Osteoblast (primary cell): Measurements from ENCODE around the gene BASP1. TPM values are rescaled to one million over a fixed set of nuclear protein-coding genes. Genes with fewer than 3 reads are reported as not detected.

Source experiments
- DNase-seq: peaks from one replicate; pipeline ENCODE4 v3.0.0; 2011; ENCODE audit warnings: low spot score, mixed read lengths; ENCODE audit not compliant: insufficient read length; ENCODE audit errors: missing footprints
- H2AFZ ChIP-seq: 2 replicates; pipeline ENCODE4 v1.6.0; 2011; ENCODE audit warnings: mild to moderate bottlenecking, low read length
- H3K27ac ChIP-seq: 2 replicates; pipeline ENCODE4 v1.5.1; 2011; ENCODE audit warnings: mild to moderate bottlenecking, low read depth, low read length, moderate library complexity
- H3K27me3 ChIP-seq: 2 replicates; pipeline ENCODE4 v1.6.0; 2012; ENCODE audit warnings: mild to moderate bottlenecking, control low read depth, inconsistent platforms, low read length, moderate library complexity; ENCODE audit not compliant: insufficient read depth
- H3K36me3 ChIP-seq: 2 replicates; pipeline ENCODE4 v1.5.1; 2011; ENCODE audit warnings: mild to moderate bottlenecking, low read length, control low read depth, moderate library complexity; ENCODE audit not compliant: insufficient read depth
- H3K4me1 ChIP-seq: 2 replicates; pipeline ENCODE4 v1.5.1; 2011; ENCODE audit warnings: mild to moderate bottlenecking, low read length, control low read depth, moderate library complexity; ENCODE audit not compliant: insufficient read depth
- H3K4me2 ChIP-seq: 2 replicates; pipeline ENCODE4 v1.6.0; 2011; ENCODE audit warnings: mild to moderate bottlenecking, low read length; ENCODE audit not compliant: insufficient read depth
- H3K4me3 ChIP-seq: fragments of 200-600 bp; sonication (generic); 3 replicates; pipeline ENCODE4 v1.5.1; 2012; ENCODE audit warnings: mild to moderate bottlenecking, low read length, inconsistent platforms; ENCODE audit not compliant: insufficient read depth
- H3K79me2 ChIP-seq: 2 replicates; pipeline ENCODE4 v1.6.0; 2012; ENCODE audit warnings: mild to moderate bottlenecking, low read length, control low read depth, inconsistent platforms; ENCODE audit not compliant: insufficient read depth
- H3K9me3 ChIP-seq: 2 replicates; pipeline ENCODE4 v1.5.1; 2011; ENCODE audit warnings: low read depth, low read length, control low read depth
- H4K20me1 ChIP-seq: 2 replicates; pipeline ENCODE4 v1.6.0; 2012; ENCODE audit warnings: mild to moderate bottlenecking, low read length, control low read depth; ENCODE audit not compliant: insufficient read depth
- total RNA-seq: library from RNA; depleted of rRNA; stranded (reverse); fragments of >200 nt; gene quantifications from 2 replicates; pipeline ENCODE4 v1.2.3, GENCODE V29; 2012
- TF ChIP-seq, protein P1 (sequence below): IDR thresholded peaks from 2 replicates; pipeline ENCODE4 v1.5.1; 2011; ENCODE audit warnings: mild to moderate bottlenecking, low read depth, low read length, moderate library complexity; ENCODE audit errors: extremely low read depth

BASP1 gene
- total RNA-seq, 1 donor: 242 TPM

DNA sequence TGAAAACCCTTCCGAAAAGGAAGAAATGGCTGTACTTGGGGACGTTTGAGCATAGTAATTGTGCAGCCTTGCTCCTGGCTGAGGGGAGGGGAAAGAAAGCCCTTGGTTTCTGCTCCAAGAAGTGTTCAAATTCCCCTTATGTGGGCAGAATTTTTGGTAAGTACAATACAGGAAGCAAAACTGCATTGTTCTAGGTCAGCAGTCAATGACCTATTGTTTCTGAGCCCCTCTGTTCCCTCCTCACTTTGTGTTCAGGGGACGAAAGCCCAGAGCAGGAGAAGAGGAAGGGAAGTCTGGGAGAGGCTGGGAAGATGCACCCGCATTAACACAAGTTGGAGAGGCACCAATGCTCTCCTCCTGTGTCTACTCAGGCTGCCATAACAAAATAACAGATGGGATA, 11.9 kb downstream of the BASP1 start:
- peaks cover 44% of the 10 kb centered on the region for H3K4me1 ChIP-seq
- peak overlapping the region; percentile 68 for H3K27ac ChIP-seq
- peaks cover 73% of the 10 kb centered on the region for H4K20me1 ChIP-seq
- no peak overlapping the region for H2AFZ ChIP-seq
- H3K9me3 ChIP-seq: no peaks in the 10 kb centered on the region
- peaks cover 93% of the 10 kb centered on the region for H3K79me2 ChIP-seq
- peaks cover 29% of the 10 kb centered on the region for H3K36me3 ChIP-seq
- H3K4me3 ChIP-seq: no peak overlapping the region
- DNase-seq: no peak
- H3K4me2 ChIP-seq: no peak overlapping the region
- no peaks in the 10 kb centered on the region for H3K27me3 ChIP-seq
- TF ChIP-seq, protein P1, sequence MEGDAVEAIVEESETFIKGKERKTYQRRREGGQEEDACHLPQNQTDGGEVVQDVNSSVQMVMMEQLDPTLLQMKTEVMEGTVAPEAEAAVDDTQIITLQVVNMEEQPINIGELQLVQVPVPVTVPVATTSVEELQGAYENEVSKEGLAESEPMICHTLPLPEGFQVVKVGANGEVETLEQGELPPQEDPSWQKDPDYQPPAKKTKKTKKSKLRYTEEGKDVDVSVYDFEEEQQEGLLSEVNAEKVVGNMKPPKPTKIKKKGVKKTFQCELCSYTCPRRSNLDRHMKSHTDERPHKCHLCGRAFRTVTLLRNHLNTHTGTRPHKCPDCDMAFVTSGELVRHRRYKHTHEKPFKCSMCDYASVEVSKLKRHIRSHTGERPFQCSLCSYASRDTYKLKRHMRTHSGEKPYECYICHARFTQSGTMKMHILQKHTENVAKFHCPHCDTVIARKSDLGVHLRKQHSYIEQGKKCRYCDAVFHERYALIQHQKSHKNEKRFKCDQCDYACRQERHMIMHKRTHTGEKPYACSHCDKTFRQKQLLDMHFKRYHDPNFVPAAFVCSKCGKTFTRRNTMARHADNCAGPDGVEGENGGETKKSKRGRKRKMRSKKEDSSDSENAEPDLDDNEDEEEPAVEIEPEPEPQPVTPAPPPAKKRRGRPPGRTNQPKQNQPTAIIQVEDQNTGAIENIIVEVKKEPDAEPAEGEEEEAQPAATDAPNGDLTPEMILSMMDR: no peak

DNA sequence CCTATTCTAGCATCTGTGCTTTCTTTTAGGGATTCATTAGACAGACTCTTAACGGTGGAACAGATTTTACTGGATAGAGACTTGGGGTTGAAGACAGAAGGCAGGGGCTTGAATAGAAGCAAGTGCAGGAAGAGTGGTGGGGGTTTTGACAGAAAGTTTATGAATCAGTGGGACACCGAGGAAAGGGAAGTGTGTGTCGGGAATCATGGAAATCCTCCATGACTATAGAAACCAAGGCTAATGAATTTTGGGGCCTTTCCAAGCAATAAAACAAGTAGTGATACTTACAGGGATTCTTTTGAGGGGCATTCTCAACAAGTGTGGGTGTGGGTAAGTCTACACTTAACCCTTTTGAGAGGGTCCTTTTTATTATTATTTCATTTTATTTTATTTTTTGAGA, 12.8 kb downstream of the BASP1 start:
- H2AFZ ChIP-seq: no peak overlapping the region
- TF ChIP-seq, protein P1: no peak
- no peak overlapping the region for H3K27ac ChIP-seq
- H4K20me1 ChIP-seq: peaks cover 70% of the 10 kb centered on the region
- no peak overlapping the region for H3K4me2 ChIP-seq
- no peak overlapping the region for H3K4me3 ChIP-seq
- peaks cover 93% of the 10 kb centered on the region for H3K79me2 ChIP-seq
- H3K27me3 ChIP-seq: no peaks in the 10 kb centered on the region
- DNase-seq: no peak
- H3K36me3 ChIP-seq: peaks cover 29% of the 10 kb centered on the region
- no peaks in the 10 kb centered on the region for H3K9me3 ChIP-seq
- H3K4me1 ChIP-seq: peaks cover 38% of the 10 kb centered on the region

DNA sequence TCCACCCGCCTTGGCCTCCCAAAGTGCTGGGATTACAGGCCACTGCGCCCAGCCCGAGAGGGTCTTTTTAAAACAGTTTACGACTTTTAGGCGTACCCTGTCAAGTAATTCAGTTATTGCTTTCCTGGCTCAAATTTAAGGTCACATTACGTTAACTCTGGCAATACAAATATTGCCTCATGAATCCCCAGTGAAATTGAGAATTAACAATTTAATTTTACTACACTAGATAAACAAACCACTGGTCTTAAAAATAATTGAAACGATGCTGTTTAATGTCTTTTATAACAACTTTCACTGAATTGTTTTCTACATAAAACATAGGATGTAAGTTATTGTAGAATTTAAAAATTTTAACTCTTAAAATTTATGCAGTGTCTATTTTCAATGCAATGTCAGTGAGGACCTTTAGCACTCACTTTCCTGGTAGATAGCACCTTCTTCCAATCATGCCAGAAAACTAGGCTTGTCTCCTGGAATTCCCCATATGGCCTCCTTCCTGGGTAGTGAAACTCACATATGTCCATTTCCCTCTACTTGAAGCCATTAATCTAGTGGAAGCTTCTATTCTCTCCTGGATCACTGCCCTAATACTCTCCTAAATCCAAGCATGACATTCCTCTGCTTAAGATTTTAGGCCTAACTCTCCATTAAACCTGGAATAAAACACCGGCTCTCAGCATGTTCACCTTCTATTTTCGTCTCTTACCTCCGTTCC, 13.5 kb downstream of the BASP1 start:
- Histone ChIP-seq H4K20me1 (peaks cover 72% of the 10 kb centered on the region), H3K4me2 (no peak overlapping the region), H3K4me1 (peaks cover 40% of the 10 kb centered on the region), H3K79me2 (peaks cover 92% of the 10 kb centered on the region), H3K27ac (no peak overlapping the region), H3K36me3 (peaks cover 29% of the 10 kb centered on the region), H3K27me3 (no peaks in the 10 kb centered on the region), H3K9me3 (no peaks in the 10 kb centered on the region), H3K4me3 (no peak overlapping the region), H2AFZ (no peak overlapping the region)
- DNase-seq: no peak
- TF ChIP-seq, protein P1: no peak

DNA sequence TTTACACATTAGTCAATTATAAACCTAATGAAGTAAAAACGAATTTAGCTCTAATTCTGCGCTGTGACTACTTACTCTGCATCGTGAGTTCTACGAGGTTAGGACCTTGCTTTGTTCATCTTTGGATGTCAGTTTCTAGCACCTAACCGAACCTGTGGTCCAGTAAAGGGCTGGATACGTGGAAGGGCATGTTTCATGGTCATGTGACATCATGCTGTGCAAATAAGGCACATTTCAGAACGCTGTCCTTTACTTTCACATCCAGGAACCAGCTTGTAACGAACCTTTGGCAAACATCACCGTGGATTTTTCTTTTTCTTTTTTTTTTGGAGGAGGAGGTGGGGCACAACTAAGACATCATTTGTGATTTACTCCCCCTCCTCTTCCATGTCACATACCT, 15.0 kb downstream of the BASP1 start:
- Histone ChIP-seq H3K27ac (no peak overlapping the region), H3K27me3 (no peaks in the 10 kb centered on the region), H2AFZ (no peak overlapping the region), H3K4me2 (no peak overlapping the region), H4K20me1 (peaks cover 70% of the 10 kb centered on the region), H3K4me1 (peaks cover 45% of the 10 kb centered on the region), H3K9me3 (no peaks in the 10 kb centered on the region), H3K79me2 (peaks cover 96% of the 10 kb centered on the region), H3K36me3 (peaks cover 29% of the 10 kb centered on the region), H3K4me3 (no peak overlapping the region)
- DNase-seq: no peak
- TF ChIP-seq, protein P1: no peak
